Glutamatergic neuron (in vitro differentiated cells): Measurements from ENCODE around the gene KRT76. TPM values are rescaled to one million over a fixed set of nuclear protein-coding genes. Genes with fewer than 3 reads are reported as not detected.

Experiments used
- DNase-seq: peaks from one replicate; pipeline ENCODE4 v3.0.0; 2022
- H3K27ac Mint-ChIP-seq: one replicate; pipeline ENCODE4 v1.8.0; 2020; ENCODE audit warnings: mild to moderate bottlenecking, mixed read lengths, inconsistent platforms; ENCODE audit not compliant: unreplicated experiment
- H3K27me3 Mint-ChIP-seq: one replicate; pipeline ENCODE4 v1.8.0; 2020; ENCODE audit warnings: mild to moderate bottlenecking, moderate library complexity, mixed read lengths, inconsistent platforms; ENCODE audit not compliant: unreplicated experiment
- H3K36me3 Mint-ChIP-seq: one replicate; pipeline ENCODE4 v1.8.0; 2020; ENCODE audit warnings: mild to moderate bottlenecking, mixed read lengths, inconsistent platforms; ENCODE audit not compliant: unreplicated experiment
- H3K4me1 Mint-ChIP-seq: one replicate; pipeline ENCODE4 v1.8.0; 2020; ENCODE audit warnings: mild to moderate bottlenecking, low read depth, mixed read lengths, inconsistent platforms; ENCODE audit not compliant: unreplicated experiment
- H3K4me3 Mint-ChIP-seq: one replicate; pipeline ENCODE4 v1.8.0; 2020; ENCODE audit warnings: mild to moderate bottlenecking, mixed read lengths, inconsistent platforms; ENCODE audit not compliant: unreplicated experiment
- H3K9me3 Mint-ChIP-seq: one replicate; pipeline ENCODE4 v1.8.0; 2020; ENCODE audit warnings: mild to moderate bottlenecking, moderate library complexity, mixed read lengths, inconsistent platforms; ENCODE audit not compliant: unreplicated experiment
- total RNA-seq: library from RNA; stranded (reverse); fragmentation: NEBNext Ultra II Directional; extraction: Animal tissue kit (Norgen Biotek cat#: 25700); gene quantifications from one replicate; pipeline ENCODE4 v1.2.1, GENCODE V29; 2021; ENCODE audit not compliant: unreplicated experiment
- TF ChIP-seq, protein P1 (sequence below): fragments of 200-600 bp; sonication (generic); IDR thresholded peaks from one replicate; pipeline ENCODE4 v1.5.0; 2021; ENCODE audit not compliant: partially characterized antibody, unreplicated experiment

The KRT76 gene
- total RNA-seq, 1 donor from 2014 or later, result not detected

DNA sequence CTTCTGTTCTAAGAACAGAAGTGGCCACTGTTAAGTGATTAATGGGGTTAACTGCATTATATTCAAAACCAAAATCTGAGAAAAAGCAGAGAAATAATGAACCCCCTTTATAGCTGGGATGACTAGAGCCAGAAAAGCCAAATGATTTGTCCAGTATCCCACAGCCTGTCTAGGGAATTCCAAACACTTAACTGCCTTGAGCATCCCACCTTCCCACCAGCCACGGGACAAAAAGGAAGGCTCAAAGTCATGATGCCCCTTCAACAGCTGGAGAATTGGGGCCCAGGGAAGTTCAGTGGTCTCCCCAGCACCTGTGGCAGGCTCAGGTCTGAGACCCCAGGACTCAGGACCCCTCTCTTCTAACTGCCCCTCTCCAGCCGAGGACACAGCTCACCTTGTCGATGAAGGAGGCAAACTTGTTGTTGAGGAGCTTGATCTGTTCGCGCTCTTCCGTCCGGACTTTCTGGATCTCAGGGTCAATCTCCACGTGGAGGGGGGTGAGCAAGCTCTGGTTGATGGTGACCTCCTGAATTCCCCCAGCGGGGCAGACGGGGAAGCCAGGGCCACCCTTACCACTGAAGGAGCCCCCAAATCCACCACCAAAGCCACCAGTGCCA, 36.2 kb upstream of the KRT76 start:
- H3K4me3 Mint-ChIP-seq, result no peak overlapping the region
- no peak overlapping the region for H3K27ac Mint-ChIP-seq
- no peaks in the 10 kb centered on the region for H3K4me1 Mint-ChIP-seq
- H3K9me3 Mint-ChIP-seq, result no peaks in the 10 kb centered on the region
- TF ChIP-seq, protein P1, sequence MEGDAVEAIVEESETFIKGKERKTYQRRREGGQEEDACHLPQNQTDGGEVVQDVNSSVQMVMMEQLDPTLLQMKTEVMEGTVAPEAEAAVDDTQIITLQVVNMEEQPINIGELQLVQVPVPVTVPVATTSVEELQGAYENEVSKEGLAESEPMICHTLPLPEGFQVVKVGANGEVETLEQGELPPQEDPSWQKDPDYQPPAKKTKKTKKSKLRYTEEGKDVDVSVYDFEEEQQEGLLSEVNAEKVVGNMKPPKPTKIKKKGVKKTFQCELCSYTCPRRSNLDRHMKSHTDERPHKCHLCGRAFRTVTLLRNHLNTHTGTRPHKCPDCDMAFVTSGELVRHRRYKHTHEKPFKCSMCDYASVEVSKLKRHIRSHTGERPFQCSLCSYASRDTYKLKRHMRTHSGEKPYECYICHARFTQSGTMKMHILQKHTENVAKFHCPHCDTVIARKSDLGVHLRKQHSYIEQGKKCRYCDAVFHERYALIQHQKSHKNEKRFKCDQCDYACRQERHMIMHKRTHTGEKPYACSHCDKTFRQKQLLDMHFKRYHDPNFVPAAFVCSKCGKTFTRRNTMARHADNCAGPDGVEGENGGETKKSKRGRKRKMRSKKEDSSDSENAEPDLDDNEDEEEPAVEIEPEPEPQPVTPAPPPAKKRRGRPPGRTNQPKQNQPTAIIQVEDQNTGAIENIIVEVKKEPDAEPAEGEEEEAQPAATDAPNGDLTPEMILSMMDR, result no peak
- no peak for DNase-seq
- H3K36me3 Mint-ChIP-seq, result no peaks in the 10 kb centered on the region
- H3K27me3 Mint-ChIP-seq, result peaks cover 6% of the 10 kb centered on the region

DNA sequence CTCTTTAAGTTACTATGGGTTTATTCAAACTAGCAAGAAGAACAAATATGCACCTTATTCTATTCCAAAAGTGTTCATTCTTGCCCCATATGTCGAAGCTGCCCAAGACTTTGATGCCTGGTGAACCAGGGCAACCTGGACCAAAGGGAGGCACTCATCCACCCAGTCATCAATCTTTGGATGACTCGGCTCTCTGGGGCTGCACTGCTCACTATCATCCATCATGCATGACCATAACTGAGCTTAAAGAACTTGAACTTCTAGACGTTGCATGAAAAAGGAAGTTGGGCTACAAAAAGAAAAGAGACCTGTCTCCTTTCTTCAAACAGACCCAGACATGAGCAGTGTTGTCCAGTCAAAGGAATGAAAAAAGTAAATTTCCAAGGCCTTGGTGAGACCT, 35.6 kb upstream of the KRT76 start:
- Mint-ChIP-seq H3K9me3 (no peaks in the 10 kb centered on the region), H3K36me3 (no peaks in the 10 kb centered on the region), H3K4me3 (no peak overlapping the region), H3K27me3 (peaks cover 6% of the 10 kb centered on the region), H3K4me1 (no peaks in the 10 kb centered on the region), H3K27ac (no peak overlapping the region)
- TF ChIP-seq, protein P1, result no peak
- DNase-seq, result no peak

DNA sequence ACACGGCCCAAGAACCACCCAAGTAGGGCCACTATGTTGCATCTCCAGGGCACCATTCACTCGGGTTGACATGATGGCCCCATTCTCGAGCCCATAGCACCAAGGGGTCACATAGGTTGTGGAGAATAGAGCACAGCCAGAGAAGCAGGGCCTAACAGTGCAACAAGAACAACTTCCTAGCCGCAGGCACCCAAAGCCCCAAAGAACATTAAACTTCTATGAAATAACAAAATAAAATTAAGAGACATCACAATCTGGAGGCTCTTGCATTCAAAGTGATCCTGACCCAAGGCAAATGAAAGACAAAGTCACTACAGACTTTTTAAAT, 34.9 kb upstream of the KRT76 start:
- H3K27ac Mint-ChIP-seq, result no peak overlapping the region
- no peak overlapping the region for H3K4me3 Mint-ChIP-seq
- no peaks in the 10 kb centered on the region for H3K9me3 Mint-ChIP-seq
- peaks cover 6% of the 10 kb centered on the region for H3K27me3 Mint-ChIP-seq
- TF ChIP-seq, protein P1, result no peak
- no peak for DNase-seq
- H3K36me3 Mint-ChIP-seq, result no peaks in the 10 kb centered on the region
- no peaks in the 10 kb centered on the region for H3K4me1 Mint-ChIP-seq

DNA sequence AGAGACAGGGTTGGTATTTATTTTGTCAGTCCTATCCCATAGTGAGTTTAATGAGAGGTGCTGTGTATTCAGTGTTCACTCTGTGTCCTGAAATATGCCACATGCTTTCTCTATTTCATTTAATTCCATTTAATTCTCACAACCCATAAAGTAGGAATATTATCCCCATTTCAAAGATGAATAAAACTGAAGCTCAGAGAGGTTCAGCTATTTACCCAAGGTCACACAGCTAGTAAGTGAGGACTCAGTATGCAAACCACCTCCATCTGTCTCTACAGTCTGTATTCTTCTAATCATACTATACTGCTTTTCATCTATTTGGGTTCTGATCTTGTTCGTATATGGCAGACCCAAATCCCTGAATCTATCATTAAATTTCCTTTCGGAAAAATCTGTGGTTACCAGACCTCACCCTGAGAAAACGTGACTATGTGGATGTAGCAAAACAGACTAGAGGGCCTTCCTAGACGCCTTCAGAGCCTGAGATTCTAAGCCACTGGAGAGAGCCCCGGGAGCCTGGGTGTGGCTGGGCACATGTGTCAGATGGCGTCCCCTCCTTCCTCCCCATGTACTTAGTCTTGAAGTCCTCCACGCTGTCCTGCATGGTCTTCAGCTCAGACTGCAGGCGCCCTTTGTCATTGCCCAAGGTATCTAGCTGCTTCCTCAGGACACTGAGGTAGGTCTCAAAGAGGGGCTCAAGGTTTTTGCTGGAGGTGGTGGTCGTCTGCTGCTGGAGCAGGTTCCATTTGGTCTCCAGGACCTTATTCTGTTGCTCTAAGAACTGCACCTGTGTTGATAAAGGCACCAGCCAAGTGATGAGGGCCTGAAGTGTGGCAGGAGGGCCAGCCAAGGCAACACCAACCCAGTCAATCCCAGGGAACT, 34.3 kb upstream of the KRT76 start:
- no peaks in the 10 kb centered on the region for H3K4me1 Mint-ChIP-seq
- H3K4me3 Mint-ChIP-seq, result no peak overlapping the region
- H3K27ac Mint-ChIP-seq, result no peak overlapping the region
- H3K36me3 Mint-ChIP-seq, result no peaks in the 10 kb centered on the region
- TF ChIP-seq, protein P1, result no peak
- peaks cover 2% of the 10 kb centered on the region for H3K9me3 Mint-ChIP-seq
- no peak for DNase-seq
- H3K27me3 Mint-ChIP-seq, result peaks cover 6% of the 10 kb centered on the region

DNA sequence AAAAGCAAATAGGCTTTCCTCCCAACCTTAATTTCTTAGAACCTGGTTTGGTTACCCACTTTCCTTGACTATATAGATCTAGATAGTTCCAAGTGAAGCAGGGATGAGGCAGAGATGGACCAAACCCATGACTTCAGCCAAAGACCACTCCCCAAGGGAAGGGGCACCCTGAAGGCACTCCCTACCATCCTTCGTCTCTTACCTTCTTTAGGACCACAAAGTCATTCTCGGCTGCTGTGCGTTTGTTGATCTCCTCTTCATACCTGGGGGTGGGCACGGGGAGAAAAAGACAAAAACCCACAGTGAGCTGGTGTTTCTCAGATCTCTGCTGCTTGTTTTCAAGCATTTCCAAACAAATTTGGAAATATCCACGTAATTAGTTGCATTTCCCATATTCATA, 33.4 kb upstream of the KRT76 start:
- H3K4me1 Mint-ChIP-seq, result no peaks in the 10 kb centered on the region
- H3K4me3 Mint-ChIP-seq, result no peak overlapping the region
- H3K27me3 Mint-ChIP-seq, result peaks cover 8% of the 10 kb centered on the region
- no peak overlapping the region for H3K27ac Mint-ChIP-seq
- TF ChIP-seq, protein P1, result no peak
- H3K9me3 Mint-ChIP-seq, result peaks cover 2% of the 10 kb centered on the region
- H3K36me3 Mint-ChIP-seq, result no peaks in the 10 kb centered on the region
- no peak for DNase-seq
